Esophagus (tissue), 2 donors: ENCODE measurements around the gene DGKB. TPM values are rescaled to one million over a fixed set of nuclear protein-coding genes. Genes with fewer than 3 reads are reported as not detected.

ENCODE experiments used
- H3K27ac ChIP-seq, 2 donors: one replicate each; pipeline ENCODE4 v1.5.1; 2013; ENCODE audit warnings: low read depth in 2 of 2, mild to moderate bottlenecking in 2 of 2, inconsistent platforms in 1 of 2, low read length in 1 of 2, moderate library complexity in 1 of 2
- H3K27me3 ChIP-seq, 2 donors: one replicate each; pipeline ENCODE4 v1.6.1; 2013; ENCODE audit warnings: low read length in 2 of 2, control low read depth in 1 of 2, mild to moderate bottlenecking in 1 of 2; ENCODE audit not compliant: insufficient read depth in 2 of 2, control insufficient read depth in 1 of 2
- H3K36me3 ChIP-seq, 2 donors: one replicate each; pipeline ENCODE4 v1.6.1; 2013; ENCODE audit warnings: low read length in 1 of 2; ENCODE audit not compliant: control insufficient read depth in 2 of 2, insufficient read depth in 2 of 2
- H3K4me1 ChIP-seq, 2 donors: one replicate each; pipeline ENCODE4 v1.6.1; 2013; ENCODE audit warnings: low read length in 1 of 2; ENCODE audit not compliant: control insufficient read depth in 2 of 2, insufficient read depth in 2 of 2
- H3K4me3 ChIP-seq, 2 donors: one replicate each; pipeline ENCODE4 v1.5.1; 2013; ENCODE audit warnings: low read length in 2 of 2, mild to moderate bottlenecking in 2 of 2, low read depth in 1 of 2, moderate library complexity in 1 of 2
- H3K9me3 ChIP-seq, 2 donors: one replicate each; pipeline ENCODE4 v1.6.1; 2013; ENCODE audit warnings: mild to moderate bottlenecking in 2 of 2, low read depth in 1 of 2, low read length in 1 of 2, moderate library complexity in 1 of 2; ENCODE audit not compliant: control insufficient read depth in 2 of 2, insufficient read depth in 1 of 2
- WGBS, 2 donors: extraction: QIAGEN DNeasy Blood & Tissue Kit; methylation state at CpG; one replicate each; pipeline ENCODE4 v1.1.7; 2013; 5-methylcytosine and 5-hydroxymethylcytosine counted together
- polyA plus RNA-seq, 2 donors: library from polyadenylated mRNA; stranded (reverse); fragments of 200-250 nt; gene quantifications; one replicate each; pipeline ENCODE4 v1.2.3, GENCODE V29; 2013
- donor health status: healthy with polysubstance abuse.
- donor health status: Bipolar disorder and iron deficiency.

Gene DGKB
- polyA plus RNA-seq, 2 donors: 0.09 to 0.20 TPM

GRCh38 chr7:14776266-14776665 is 126.3 kb downstream of the DGKB start:
- Histone ChIP-seq H3K36me3 (no peaks in the 10 kb centered on the region), H3K4me1 (no peaks in the 10 kb centered on the region), H3K4me3 (no peak overlapping the region), H3K27me3 (no peaks in the 10 kb centered on the region), H3K9me3 (peaks cover 0 to 4% of the 10 kb centered on the region in 2 donors), H3K27ac (no peak overlapping the region)
- 63 to 66% methylated on average over 2 of the region's 2 CpGs for WGBS, 2 donors

GRCh38 chr7:14773729-14774271 is 128.8 kb downstream of the DGKB start:
- Histone ChIP-seq H3K27me3 (no peaks in the 10 kb centered on the region), H3K27ac (no peak overlapping the region), H3K4me1 (no peaks in the 10 kb centered on the region), H3K4me3 (no peak overlapping the region), H3K9me3 (peaks cover 0 to 4% of the 10 kb centered on the region in 2 donors), H3K36me3 (no peaks in the 10 kb centered on the region)
- WGBS, 2 donors: 67 to 71% methylated on average over 2 of the region's 2 CpGs

GRCh38 chr7:14770614-14771013 is 131.9 kb downstream of the DGKB start:
- H3K27ac ChIP-seq: no peak overlapping the region
- no peak overlapping the region for H3K4me3 ChIP-seq
- no peaks in the 10 kb centered on the region for H3K9me3 ChIP-seq
- H3K4me1 ChIP-seq: no peaks in the 10 kb centered on the region
- 90 to 98% methylated on average over 2 of the region's 2 CpGs for WGBS, 2 donors
- no peaks in the 10 kb centered on the region for H3K27me3 ChIP-seq
- no peaks in the 10 kb centered on the region for H3K36me3 ChIP-seq

GRCh38 chr7:14769261-14769660 is 133.3 kb downstream of the DGKB start:
- Histone ChIP-seq H3K27me3 (no peaks in the 10 kb centered on the region), H3K36me3 (no peaks in the 10 kb centered on the region), H3K4me3 (no peak overlapping the region), H3K9me3 (no peaks in the 10 kb centered on the region), H3K4me1 (no peaks in the 10 kb centered on the region), H3K27ac (no peak overlapping the region)
- WGBS, 2 donors: 54 to 61% methylated on average over 2 of the region's 2 CpGs

- H3K4me1 ChIP-seq: no peaks in the 10 kb centered on the region
- no peak overlapping the region for H3K4me3 ChIP-seq
- H3K27me3 ChIP-seq: no peaks in the 10 kb centered on the region
- H3K27ac ChIP-seq: no peak overlapping the region
- WGBS, 2 donors: 81 to 86% methylated on average over 2 of the region's 2 CpGs
- no peaks in the 10 kb centered on the region for H3K9me3 ChIP-seq
- no peaks in the 10 kb centered on the region for H3K36me3 ChIP-seq
Measured at GRCh38 chr7:14767716-14768425, 134.7 kb downstream of the DGKB start.

GRCh38 chr7:14766747-14767146 is 135.8 kb downstream of the DGKB start:
- H3K4me1 ChIP-seq: no peaks in the 10 kb centered on the region
- no peak overlapping the region for H3K4me3 ChIP-seq
- no peaks in the 10 kb centered on the region for H3K36me3 ChIP-seq
- no peak overlapping the region for H3K27ac ChIP-seq
- H3K27me3 ChIP-seq: no peaks in the 10 kb centered on the region
- H3K9me3 ChIP-seq: no peaks in the 10 kb centered on the region

- Histone ChIP-seq H3K4me1 (no peaks in the 10 kb centered on the region), H3K9me3 (no peaks in the 10 kb centered on the region), H3K4me3 (no peak overlapping the region), H3K27ac (no peak overlapping the region), H3K27me3 (no peaks in the 10 kb centered on the region), H3K36me3 (no peaks in the 10 kb centered on the region)
- WGBS, 2 donors: 64 to 69% methylated on average over 2 of the region's 2 CpGs
Measured at GRCh38 chr7:14765731-14766130, 136.8 kb downstream of the DGKB start.

GRCh38 chr7:14762561-14762960 is 140.0 kb downstream of the DGKB start:
- no peaks in the 10 kb centered on the region for H3K9me3 ChIP-seq
- no peak overlapping the region for H3K27ac ChIP-seq
- no peak overlapping the region for H3K4me3 ChIP-seq
- 22 to 32% methylated on average over 1 of the region's 1 CpG for WGBS, 2 donors
- H3K36me3 ChIP-seq: no peaks in the 10 kb centered on the region
- H3K4me1 ChIP-seq: no peaks in the 10 kb centered on the region
- no peaks in the 10 kb centered on the region for H3K27me3 ChIP-seq

- no peaks in the 10 kb centered on the region for H3K36me3 ChIP-seq
- 35 to 42% methylated on average over 4 of the region's 4 CpGs for WGBS, 2 donors
- no peaks in the 10 kb centered on the region for H3K27me3 ChIP-seq
- H3K27ac ChIP-seq: no peak overlapping the region
- H3K4me1 ChIP-seq: no peaks in the 10 kb centered on the region
- no peaks in the 10 kb centered on the region for H3K9me3 ChIP-seq
- H3K4me3 ChIP-seq: no peak overlapping the region
Measured at GRCh38 chr7:14761510-14762296, 140.8 kb downstream of the DGKB start.
